K562 (cell line): ENCODE measurements around the gene LRGUK. TPM values are rescaled to one million over a fixed set of nuclear protein-coding genes. Genes with fewer than 3 reads are reported as not detected.

ENCODE experiments used
- EP300 ChIP-seq: IDR thresholded peaks from 2 replicates; pipeline ENCODE4 v1.6.1; 2012; ENCODE audit warnings: low read length, improper control_type of control experiment
- ESRRB ChIP-seq: fragments of 250-450 bp; sonication (Bioruptor Pico); IDR thresholded peaks from 2 replicates; pipeline ENCODE4 v1.5.0; 2020; ENCODE audit warnings: mild to moderate bottlenecking, moderate library complexity, borderline replicate concordance
- JUND ChIP-seq, 2 experiments: IDR thresholded peaks; 2 replicates in 1 of 2; 3 replicates in 1 of 2; pipeline ENCODE4 v1.6.1; 2011; ENCODE audit warnings: borderline replicate concordance in 2 of 2, low read depth in 2 of 2, low read length in 2 of 2, improper control_type of control experiment in 1 of 2, missing biosample characterization in 1 of 2, missing genetic modification characterization in 1 of 2, missing genetic modification reagents in 1 of 2
- L3MBTL2 ChIP-seq: fragments of 450-650 bp; IDR thresholded peaks from 2 replicates; pipeline ENCODE4 v1.6.1; 2016; ENCODE audit warnings: mild to moderate bottlenecking, moderate library complexity
- MEF2A ChIP-seq: IDR thresholded peaks from 2 replicates; pipeline ENCODE4 v1.6.1; 2011; ENCODE audit warnings: low read depth, mild to moderate bottlenecking, low read length, moderate library complexity; ENCODE audit not compliant: control insufficient read depth
- NFE2 ChIP-seq: IDR thresholded peaks from 2 replicates; pipeline ENCODE4 v1.6.1; 2014; ENCODE audit warnings: antibody characterized with exemption, low read depth
- TEAD4 ChIP-seq, 2 experiments: sonication (generic) in 1 of 2; formaldehyde crosslinking in 1 of 2; IDR thresholded peaks; 2 replicates each; pipeline versions ENCODE4 v1.6.1 to v1.8.0; 2012 to 2022; ENCODE audit warnings: borderline replicate concordance in 1 of 2, inconsistent platforms in 1 of 2, low read length in 1 of 2, mild to moderate bottlenecking in 1 of 2, missing genetic modification reagents in 1 of 2
- UBTF ChIP-seq, 2 experiments: IDR thresholded peaks; 2 replicates each; pipeline ENCODE4 v1.6.1; 2012; ENCODE audit warnings: improper control_type of control experiment in 2 of 2, low read depth in 2 of 2, low read length in 2 of 2, borderline replicate concordance in 1 of 2
- ZBTB26 ChIP-seq: fragments of 450-650 bp; formaldehyde crosslinking; IDR thresholded peaks from 2 replicates; pipeline ENCODE4 v1.4.0; 2022; ENCODE audit warnings: missing genetic modification characterization
- polyA plus RNA-seq, 8 experiments: library from polyadenylated mRNA; depleted of rRNA in 4 of 8; stranded (reverse) in 5 of 8; unstranded in 3 of 8; fragments of >200 nt; fragmentation: Nextera tagmentation in 2 of 8; fragmentation: Illumina TruSeq in 1 of 8; extraction: Ambion mirVana in 2 of 8; extraction: Trizol in 1 of 8; gene quantifications; 2 replicates each; pipeline versions ENCODE4 v1.2.1 to v1.2.3, GENCODE V29; 2011 to 2014; ENCODE audit warnings: inconsistent platforms in 1 of 8, missing spikeins in 1 of 8
- total RNA-seq, 7 experiments: library from RNA; depleted of rRNA in 6 of 7; stranded (reverse); fragments of >200 nt in 6 of 7; fragmentation: Illumina TruSeq in 2 of 7; extraction: Trizol in 2 of 7; gene quantifications; 2 replicates each; pipeline versions ENCODE4 v1.2.1 to v1.2.3, GENCODE V29; 2011 to 2021; ENCODE audit warnings: low replicate concordance in 1 of 7

Gene LRGUK
- total and polyA plus RNA-seq, 9 of the 15 experiments (the other 6 are each of a cell fraction or from before 2014, with no cell fraction given): 0.04 to 0.33 (median 0.18) TPM

GRCh38 chr7:134212576-134213546 is 85.7 kb downstream of the LRGUK start (continued):
- TF ChIP-seq TEAD4 (IDR thresholded peaks at IDR 0.05; ENCODE audit: low read length) (peak; percentile 38; the same call in 1 of the 2 replicates), TEAD4 (CRISPR knock-in tag; IDR thresholded peaks at IDR 0.05; ENCODE audit: borderline replicate concordance) (no peak), EP300 (peak; percentile 33), NFE2 (peak; percentile 94), UBTF (IDR thresholded peaks at IDR 0.05; ENCODE audit: borderline replicate concordance in 1 of 2, low read depth in 2 of 2, low read length in 2 of 2) (0 out of 4 replicates have a peak, but pooled peaks have one; percentile 37 to 51), MEF2A (no peak), ESRRB (CRISPR knock-in tag) (no peak), ZBTB26 (0 out of 2 replicates have a peak, but pooled peaks have one; percentile 25), L3MBTL2 (peak; percentile 32; the same call in 1 of the 2 replicates), JUND (IDR thresholded peaks at IDR 0.05; ENCODE audit: borderline replicate concordance, low read depth, low read length) (peak; percentile 70), JUND (tag; IDR thresholded peaks at IDR 0.05; ENCODE audit: borderline replicate concordance, low read depth, low read length) (peak; percentile 55; the same call in 2 of the 3 replicates)
